K562 (cell line): ENCODE measurements around the gene CEP128.

Source experiments
- CEBPB ChIP-seq: fragments of 450-650 bp; IDR thresholded peaks from 2 replicates; pipeline ENCODE4 v1.6.1; 2016; ENCODE audit warnings: missing genetic modification characterization, missing compliant biosample characterization
- SMARCA5 ChIP-seq: fragments of 450-650 bp; IDR thresholded peaks from 2 replicates; pipeline ENCODE4 v1.6.1; 2016
- TF ChIP-seq, protein P1 (sequence below), 3 experiments: IDR thresholded peaks in 2 of 3; conservative IDR thresholded peaks in 1 of 3; 2 replicates each; pipeline ENCODE4 v1.5.1; 2011 to 2012; ENCODE audit warnings: low read length in 3 of 3, mild to moderate bottlenecking in 3 of 3, control low read depth in 2 of 3, improper control_type of control experiment in 1 of 3, inconsistent platforms in 1 of 3, low read depth in 1 of 3, mixed read lengths in 1 of 3, moderate library complexity in 1 of 3; ENCODE audit not compliant: insufficient read depth in 2 of 3
- TF ChIP-seq, protein P2 (sequence below): fragments of 250-450 bp; sonication (Bioruptor Pico); IDR thresholded peaks from 2 replicates; pipeline ENCODE4 v1.5.0; 2020; ENCODE audit warnings: mild to moderate bottlenecking, borderline replicate concordance
- TF ChIP-seq, protein P3 (sequence below): fragments of 450-650 bp; formaldehyde crosslinking; IDR thresholded peaks from 2 replicates; pipeline ENCODE4 v1.4.0; 2022; ENCODE audit warnings: mild to moderate bottlenecking, moderate library complexity
- TF ChIP-seq, protein P4 (sequence below): IDR thresholded peaks from 3 replicates; pipeline ENCODE4 v1.6.1; 2011; ENCODE audit warnings: borderline replicate concordance, mild to moderate bottlenecking; ENCODE audit not compliant: insufficient read length, insufficient read depth

DNA sequence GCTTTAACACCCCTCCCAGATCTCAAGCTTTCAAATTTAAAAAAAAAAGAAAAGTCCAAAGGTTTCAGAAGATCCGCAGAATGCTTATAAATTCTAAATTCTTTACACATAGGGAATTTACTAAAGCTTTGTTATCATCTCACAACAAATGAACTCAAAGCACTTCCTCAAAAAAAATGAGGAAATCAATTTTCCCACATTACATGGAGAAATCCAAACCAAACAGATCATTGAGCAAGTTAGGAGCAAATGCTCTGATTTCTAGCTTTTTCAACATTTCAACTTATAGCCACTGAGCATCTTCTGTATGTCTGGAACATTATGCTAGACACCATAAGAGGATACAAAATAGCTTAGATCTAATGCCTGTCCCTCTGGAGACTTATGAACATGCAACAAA, 161.0 kb downstream of the CEP128 start:
- TF ChIP-seq CEBPB (tag) (no peak), SMARCA5 (no peak)
- TF ChIP-seq, protein P1, sequence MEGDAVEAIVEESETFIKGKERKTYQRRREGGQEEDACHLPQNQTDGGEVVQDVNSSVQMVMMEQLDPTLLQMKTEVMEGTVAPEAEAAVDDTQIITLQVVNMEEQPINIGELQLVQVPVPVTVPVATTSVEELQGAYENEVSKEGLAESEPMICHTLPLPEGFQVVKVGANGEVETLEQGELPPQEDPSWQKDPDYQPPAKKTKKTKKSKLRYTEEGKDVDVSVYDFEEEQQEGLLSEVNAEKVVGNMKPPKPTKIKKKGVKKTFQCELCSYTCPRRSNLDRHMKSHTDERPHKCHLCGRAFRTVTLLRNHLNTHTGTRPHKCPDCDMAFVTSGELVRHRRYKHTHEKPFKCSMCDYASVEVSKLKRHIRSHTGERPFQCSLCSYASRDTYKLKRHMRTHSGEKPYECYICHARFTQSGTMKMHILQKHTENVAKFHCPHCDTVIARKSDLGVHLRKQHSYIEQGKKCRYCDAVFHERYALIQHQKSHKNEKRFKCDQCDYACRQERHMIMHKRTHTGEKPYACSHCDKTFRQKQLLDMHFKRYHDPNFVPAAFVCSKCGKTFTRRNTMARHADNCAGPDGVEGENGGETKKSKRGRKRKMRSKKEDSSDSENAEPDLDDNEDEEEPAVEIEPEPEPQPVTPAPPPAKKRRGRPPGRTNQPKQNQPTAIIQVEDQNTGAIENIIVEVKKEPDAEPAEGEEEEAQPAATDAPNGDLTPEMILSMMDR (IDR thresholded peaks at IDR 0.05 in 2 of 3, conservative IDR thresholded peaks at IDR 0.05 in 1 of 3; ENCODE audit: insufficient read depth in 2 of 3, low read depth in 1 of 3, low read length in 3 of 3) = no peak
- TF ChIP-seq, protein P2, sequence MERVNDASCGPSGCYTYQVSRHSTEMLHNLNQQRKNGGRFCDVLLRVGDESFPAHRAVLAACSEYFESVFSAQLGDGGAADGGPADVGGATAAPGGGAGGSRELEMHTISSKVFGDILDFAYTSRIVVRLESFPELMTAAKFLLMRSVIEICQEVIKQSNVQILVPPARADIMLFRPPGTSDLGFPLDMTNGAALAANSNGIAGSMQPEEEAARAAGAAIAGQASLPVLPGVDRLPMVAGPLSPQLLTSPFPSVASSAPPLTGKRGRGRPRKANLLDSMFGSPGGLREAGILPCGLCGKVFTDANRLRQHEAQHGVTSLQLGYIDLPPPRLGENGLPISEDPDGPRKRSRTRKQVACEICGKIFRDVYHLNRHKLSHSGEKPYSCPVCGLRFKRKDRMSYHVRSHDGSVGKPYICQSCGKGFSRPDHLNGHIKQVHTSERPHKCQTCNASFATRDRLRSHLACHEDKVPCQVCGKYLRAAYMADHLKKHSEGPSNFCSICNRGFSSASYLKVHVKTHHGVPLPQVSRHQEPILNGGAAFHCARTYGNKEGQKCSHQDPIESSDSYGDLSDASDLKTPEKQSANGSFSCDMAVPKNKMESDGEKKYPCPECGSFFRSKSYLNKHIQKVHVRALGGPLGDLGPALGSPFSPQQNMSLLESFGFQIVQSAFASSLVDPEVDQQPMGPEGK (CRISPR knock-in tag) = no peak
- TF ChIP-seq, protein P3, sequence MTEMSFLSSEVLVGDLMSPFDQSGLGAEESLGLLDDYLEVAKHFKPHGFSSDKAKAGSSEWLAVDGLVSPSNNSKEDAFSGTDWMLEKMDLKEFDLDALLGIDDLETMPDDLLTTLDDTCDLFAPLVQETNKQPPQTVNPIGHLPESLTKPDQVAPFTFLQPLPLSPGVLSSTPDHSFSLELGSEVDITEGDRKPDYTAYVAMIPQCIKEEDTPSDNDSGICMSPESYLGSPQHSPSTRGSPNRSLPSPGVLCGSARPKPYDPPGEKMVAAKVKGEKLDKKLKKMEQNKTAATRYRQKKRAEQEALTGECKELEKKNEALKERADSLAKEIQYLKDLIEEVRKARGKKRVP (CRISPR knock-in tag) = no peak
- TF ChIP-seq, protein P4, sequence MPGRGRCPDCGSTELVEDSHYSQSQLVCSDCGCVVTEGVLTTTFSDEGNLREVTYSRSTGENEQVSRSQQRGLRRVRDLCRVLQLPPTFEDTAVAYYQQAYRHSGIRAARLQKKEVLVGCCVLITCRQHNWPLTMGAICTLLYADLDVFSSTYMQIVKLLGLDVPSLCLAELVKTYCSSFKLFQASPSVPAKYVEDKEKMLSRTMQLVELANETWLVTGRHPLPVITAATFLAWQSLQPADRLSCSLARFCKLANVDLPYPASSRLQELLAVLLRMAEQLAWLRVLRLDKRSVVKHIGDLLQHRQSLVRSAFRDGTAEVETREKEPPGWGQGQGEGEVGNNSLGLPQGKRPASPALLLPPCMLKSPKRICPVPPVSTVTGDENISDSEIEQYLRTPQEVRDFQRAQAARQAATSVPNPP = no peak
